Lung microvascular endothelial cell (primary cell): ENCODE results near the gene KIAA1755. TPM values are rescaled to one million over a fixed set of nuclear protein-coding genes. Genes with fewer than 3 reads are reported as not detected.
A peak's percentile ranks its signal among the peaks of the same experiment; 100 is the strongest.

Source experiments
- DNase-seq, 2 donors: peaks; one replicate each; pipeline versions ENCODE4 v3.0.0 to v3.0.0-alpha.2; 2010; ENCODE audit warnings: low read depth in 2 of 2
- total RNA-seq: library from RNA; depleted of rRNA; stranded (reverse); fragments of >200 nt; gene quantifications from 2 replicates; pipeline ENCODE4 v1.2.1, GENCODE V29; 2014

KIAA1755 gene
- total RNA-seq, 1 donor from 2014 or later, result not detected

GRCh38 chr20:38207621-38208020 lies 52.9 kb downstream of the KIAA1755 start:
- no peak for DNase-seq

GRCh38 chr20:38205001-38205400 lies 55.5 kb downstream of the KIAA1755 start:
- no peak for DNase-seq

GRCh38 chr20:38203981-38204357 lies 56.6 kb downstream of the KIAA1755 start:
- no peak for DNase-seq

- no peak for DNase-seq
These were observed 57.1 kb downstream of the KIAA1755 start for GRCh38 chr20:38203337-38203980.

- DNase-seq, result no peak
These were observed 57.6 kb downstream of the KIAA1755 start for GRCh38 chr20:38202982-38203293.

GRCh38 chr20:38202153-38202981 lies 58.2 kb downstream of the KIAA1755 start:
- no peak for DNase-seq

GRCh38 chr20:38201356-38201755 lies 59.2 kb downstream of the KIAA1755 start:
- DNase-seq, result peak; percentile 19 to 86

- DNase-seq, result no peak
These were observed 59.9 kb downstream of the KIAA1755 start for GRCh38 chr20:38200646-38201045.

- no peak for DNase-seq
These were observed 60.8 kb downstream of the KIAA1755 start for GRCh38 chr20:38199501-38200390.

- DNase-seq, result peak in 1 of 2 donors; percentile 18
These were observed 62.2 kb downstream of the KIAA1755 start for GRCh38 chr20:38198238-38198861.

GRCh38 chr20:38197619-38198018 lies 62.9 kb downstream of the KIAA1755 start:
- DNase-seq, result no peak

- DNase-seq, result no peak
These were observed 63.3 kb downstream of the KIAA1755 start for GRCh38 chr20:38197217-38197616.

GRCh38 chr20:38196592-38196991 lies 63.9 kb downstream of the KIAA1755 start:
- DNase-seq, result peak in 1 of 2 donors; percentile 38

- no peak for DNase-seq
These were observed 64.5 kb downstream of the KIAA1755 start for GRCh38 chr20:38196076-38196475.

GRCh38 chr20:38195521-38195920 lies 65.0 kb downstream of the KIAA1755 start:
- DNase-seq, result no peak

GRCh38 chr20:38194971-38195504 lies 65.5 kb downstream of the KIAA1755 start:
- DNase-seq, result no peak

GRCh38 chr20:38193586-38194105 lies 66.9 kb downstream of the KIAA1755 start:
- DNase-seq, result no peak

GRCh38 chr20:38192323-38192885 lies 68.1 kb downstream of the KIAA1755 start:
- DNase-seq, result no peak

GRCh38 chr20:38191654-38192053 lies 68.9 kb downstream of the KIAA1755 start:
- no peak for DNase-seq

GRCh38 chr20:38190936-38191371 lies 69.6 kb downstream of the KIAA1755 start:
- DNase-seq, result no peak

GRCh38 chr20:38190166-38190565 lies 70.4 kb downstream of the KIAA1755 start:
- no peak for DNase-seq
